ENCODE results near the gene APMAP. TPM values are rescaled to one million over a fixed set of nuclear protein-coding genes. Genes with fewer than 3 reads are reported as not detected.
"Not testable (repeated sequence)": the region's sequence is repeated elsewhere in the genome, so short reads cannot be mapped to it uniquely, and the experiment has no call there.

Gene APMAP
- total RNA-seq, 3 donors from 2014 or later, result 58.8 to 61.9 (median 61.4) TPM

GRCh38 chr20:24938498-24938897 is 54.1 kb downstream of the APMAP start:
- DNase-seq, result no peak
- Mint-ChIP-seq H3K4me1 (ENCODE audit: low read depth) (no peaks in the 10 kb centered on the region), H3K4me3 (no peak overlapping the region), H3K36me3 (ENCODE audit: insufficient read depth) (peaks cover 7% of the 10 kb centered on the region), H3K27me3 (ENCODE audit: low read depth) (no peaks in the 10 kb centered on the region), H3K9me3 (peaks cover 7% of the 10 kb centered on the region)
- no peak for ATAC-seq

- Mint-ChIP-seq H3K9me3 (peaks cover 7% of the 10 kb centered on the region), H3K4me1 (ENCODE audit: low read depth) (peaks cover 4% of the 10 kb centered on the region), H3K4me3 (no peak overlapping the region), H3K27me3 (ENCODE audit: low read depth) (no peaks in the 10 kb centered on the region), H3K36me3 (ENCODE audit: insufficient read depth) (peaks cover 7% of the 10 kb centered on the region)
- ATAC-seq, result no peak
- no peak for DNase-seq
Measured at GRCh38 chr20:24937579-24937978, 55.0 kb downstream of the APMAP start.

- H3K9me3 Mint-ChIP-seq, result peaks cover 7% of the 10 kb centered on the region
Measured at GRCh38 chr20:24936526-24937407, 55.8 kb downstream of the APMAP start.

GRCh38 chr20:24935766-24936525 is 56.6 kb downstream of the APMAP start:
- Mint-ChIP-seq H3K4me3 (no peak overlapping the region), H3K36me3 (ENCODE audit: insufficient read depth) (peaks cover 3% of the 10 kb centered on the region), H3K9me3 (peaks cover 7% of the 10 kb centered on the region), H3K27me3 (ENCODE audit: low read depth) (no peaks in the 10 kb centered on the region), H3K4me1 (ENCODE audit: low read depth) (peaks cover 20% of the 10 kb centered on the region)
- DNase-seq, result no peak
- ATAC-seq, result peak in 1 of 2 donors; percentile 62

More at GRCh38 chr20:24936526-24937407, 55.8 kb downstream of the APMAP start:
- no peak for ATAC-seq
- H3K4me3 Mint-ChIP-seq, result no peak overlapping the region
- peaks cover 13% of the 10 kb centered on the region for H3K4me1 Mint-ChIP-seq (ENCODE audit: low read depth)
- no peak for DNase-seq
- no peaks in the 10 kb centered on the region for H3K27me3 Mint-ChIP-seq (ENCODE audit: low read depth)
- H3K36me3 Mint-ChIP-seq (ENCODE audit: insufficient read depth), result peaks cover 7% of the 10 kb centered on the region

- Mint-ChIP-seq H3K9me3 (no peaks in the 10 kb centered on the region), H3K36me3 (ENCODE audit: insufficient read depth) (no peaks in the 10 kb centered on the region), H3K27me3 (ENCODE audit: low read depth) (no peaks in the 10 kb centered on the region), H3K4me1 (ENCODE audit: low read depth) (peaks cover 28% of the 10 kb centered on the region), H3K4me3 (no peak overlapping the region)
- no peak for ATAC-seq
- DNase-seq, result no peak
Measured at GRCh38 chr20:24935140-24935539, 57.4 kb downstream of the APMAP start.

GRCh38 chr20:24934716-24935115 is 57.8 kb downstream of the APMAP start:
- H3K4me1 Mint-ChIP-seq (ENCODE audit: low read depth), result peaks cover 29% of the 10 kb centered on the region
- DNase-seq, result no peak
- ATAC-seq, result no peak
- no peaks in the 10 kb centered on the region for H3K9me3 Mint-ChIP-seq
- H3K4me3 Mint-ChIP-seq, result no peak overlapping the region
- H3K36me3 Mint-ChIP-seq (ENCODE audit: insufficient read depth), result no peaks in the 10 kb centered on the region
- no peaks in the 10 kb centered on the region for H3K27me3 Mint-ChIP-seq (ENCODE audit: low read depth)

GRCh38 chr20:24934101-24934661 is 58.4 kb downstream of the APMAP start:
- H3K4me3 Mint-ChIP-seq, result no peak overlapping the region
- H3K27me3 Mint-ChIP-seq (ENCODE audit: low read depth), result no peaks in the 10 kb centered on the region
- H3K9me3 Mint-ChIP-seq, result no peaks in the 10 kb centered on the region
- H3K4me1 Mint-ChIP-seq (ENCODE audit: low read depth), result peaks cover 29% of the 10 kb centered on the region
- H3K36me3 Mint-ChIP-seq (ENCODE audit: insufficient read depth), result no peaks in the 10 kb centered on the region
- no peak for ATAC-seq
- DNase-seq, result no peak

- no peak for ATAC-seq
- Mint-ChIP-seq H3K9me3 (no peaks in the 10 kb centered on the region), H3K36me3 (ENCODE audit: insufficient read depth) (no peaks in the 10 kb centered on the region), H3K27me3 (ENCODE audit: low read depth) (no peaks in the 10 kb centered on the region), H3K4me1 (ENCODE audit: low read depth) (peaks cover 29% of the 10 kb centered on the region), H3K4me3 (no peak overlapping the region)
- DNase-seq, result no peak
Measured at GRCh38 chr20:24933266-24933908, 59.2 kb downstream of the APMAP start.

- not testable (repeated sequence) for H3K9me3 Mint-ChIP-seq
Measured at GRCh38 chr20:24931893-24932292, 60.7 kb downstream of the APMAP start.

GRCh38 chr20:24930724-24931688 is 61.5 kb downstream of the APMAP start:
- H3K4me1 Mint-ChIP-seq (ENCODE audit: low read depth), result peaks cover 29% of the 10 kb centered on the region
- not testable (repeated sequence) for ATAC-seq; H3K4me3 Mint-ChIP-seq; H3K36me3 Mint-ChIP-seq (ENCODE audit: insufficient read depth); H3K27me3 Mint-ChIP-seq (ENCODE audit: low read depth); H3K9me3 Mint-ChIP-seq; DNase-seq

More at GRCh38 chr20:24931893-24932292, 60.7 kb downstream of the APMAP start:
- H3K4me3 Mint-ChIP-seq; DNase-seq; H3K36me3 Mint-ChIP-seq (ENCODE audit: insufficient read depth); ATAC-seq; H3K27me3 Mint-ChIP-seq (ENCODE audit: low read depth): not testable (repeated sequence)
- peaks cover 29% of the 10 kb centered on the region for H3K4me1 Mint-ChIP-seq (ENCODE audit: low read depth)

GRCh38 chr20:24929867-24930723 is 62.5 kb downstream of the APMAP start:
- H3K27me3 Mint-ChIP-seq (ENCODE audit: low read depth); ATAC-seq; H3K4me3 Mint-ChIP-seq; H3K36me3 Mint-ChIP-seq (ENCODE audit: insufficient read depth); DNase-seq; H3K9me3 Mint-ChIP-seq: not testable (repeated sequence)
- peaks cover 29% of the 10 kb centered on the region for H3K4me1 Mint-ChIP-seq (ENCODE audit: low read depth)

- H3K4me1 Mint-ChIP-seq (ENCODE audit: low read depth), result peaks cover 29% of the 10 kb centered on the region
- H3K9me3 Mint-ChIP-seq; H3K36me3 Mint-ChIP-seq (ENCODE audit: insufficient read depth); H3K4me3 Mint-ChIP-seq; H3K27me3 Mint-ChIP-seq (ENCODE audit: low read depth); ATAC-seq; DNase-seq: not testable (repeated sequence)
Measured at GRCh38 chr20:24929259-24929658, 63.3 kb downstream of the APMAP start.
